Liver (tissue), 9 donors: Measurements from ENCODE around the gene MLEC. TPM values are rescaled to one million over a fixed set of nuclear protein-coding genes. Genes with fewer than 3 reads are reported as not detected.
A peak's percentile ranks its signal among the peaks of the same experiment; 100 is the strongest.

ENCODE experiments used
- DNase-seq: peaks from one replicate; pipeline ENCODE4 v3.0.0-alpha.2; 2017; ENCODE audit warnings: low spot score
- H3K27ac ChIP-seq, 2 donors: one replicate each; pipeline ENCODE4 v1.7.0; 2013; ENCODE audit warnings: inconsistent platforms in 2 of 2, low read length in 2 of 2, control low read depth in 1 of 2, low read depth in 1 of 2, mild to moderate bottlenecking in 1 of 2
- H3K27me3 ChIP-seq, 4 donors: one replicate each; pipeline versions ENCODE4 v1.6.1 to v1.7.0; 2013; ENCODE audit warnings: low read length in 3 of 4, inconsistent platforms in 1 of 4, mild to moderate bottlenecking in 1 of 4, moderate library complexity in 1 of 4; ENCODE audit not compliant: control insufficient read depth in 4 of 4, insufficient read depth in 4 of 4
- H3K36me3 ChIP-seq, 4 donors: one replicate each; pipeline versions ENCODE4 v1.6.1 to v1.7.0; 2013; ENCODE audit warnings: low read length in 3 of 4, mild to moderate bottlenecking in 3 of 4, low read depth in 1 of 4, moderate library complexity in 1 of 4; ENCODE audit not compliant: control insufficient read depth in 4 of 4, insufficient read depth in 3 of 4
- H3K4me1 ChIP-seq, 4 donors: one replicate each; pipeline versions ENCODE4 v1.6.1 to v1.7.0; 2013; ENCODE audit warnings: low read length in 3 of 4, mild to moderate bottlenecking in 3 of 4, moderate library complexity in 1 of 4; ENCODE audit not compliant: control insufficient read depth in 4 of 4, insufficient read depth in 4 of 4
- H3K4me3 ChIP-seq, 3 donors: one replicate each; pipeline versions ENCODE4 v1.6.1 to v1.7.0; 2013; ENCODE audit warnings: low read length in 3 of 3, control low read depth in 1 of 3, low read depth in 1 of 3, mild to moderate bottlenecking in 1 of 3
- H3K9ac ChIP-seq, 2 donors: one replicate each; pipeline ENCODE4 v1.7.0; 2013; ENCODE audit warnings: low read length in 2 of 2, mild to moderate bottlenecking in 2 of 2, moderate library complexity in 2 of 2, control low read depth in 1 of 2, low read depth in 1 of 2
- H3K9me3 ChIP-seq, 4 donors: one replicate each; pipeline versions ENCODE4 v1.6.1 to v1.7.0; 2013; ENCODE audit warnings: low read length in 3 of 4; ENCODE audit not compliant: control insufficient read depth in 4 of 4
- ATF3 ChIP-seq: IDR thresholded peaks from 2 replicates; pipeline ENCODE4 v1.6.1; 2016; ENCODE audit warnings: antibody characterized with exemption
- CTCF ChIP-seq: fragments of 150-350 bp; IDR thresholded peaks from 2 replicates; pipeline ENCODE4 v1.5.1; 2017; ENCODE audit warnings: improper control_type of control experiment, low read depth, low read length; ENCODE audit not compliant: missing input control
- EGR1 ChIP-seq, 2 donors: IDR thresholded peaks; 2 replicates each; pipeline ENCODE4 v1.6.1; 2016 to 2018; ENCODE audit warnings: antibody characterized with exemption in 2 of 2, low read depth in 2 of 2
- FOXA1 ChIP-seq: IDR thresholded peaks from 2 replicates; pipeline ENCODE4 v1.6.1; 2016; ENCODE audit warnings: antibody characterized with exemption
- FOXA2 ChIP-seq: IDR thresholded peaks from 2 replicates; pipeline ENCODE4 v1.6.1; 2016; ENCODE audit warnings: antibody characterized with exemption
- HNF4G ChIP-seq: IDR thresholded peaks from 2 replicates; pipeline ENCODE4 v1.6.1; 2016; ENCODE audit warnings: antibody characterized with exemption
- MAX ChIP-seq: IDR thresholded peaks from 2 replicates; pipeline ENCODE4 v1.6.1; 2016; ENCODE audit warnings: antibody characterized with exemption
- NR2F2 ChIP-seq: IDR thresholded peaks from 2 replicates; pipeline ENCODE4 v1.6.1; 2016; ENCODE audit warnings: antibody characterized with exemption
- RAD21 ChIP-seq, 2 donors: IDR thresholded peaks; 2 replicates each; pipeline ENCODE4 v1.6.1; 2016; ENCODE audit warnings: antibody characterized with exemption in 2 of 2, mild to moderate bottlenecking in 2 of 2
- REST ChIP-seq: IDR thresholded peaks from 2 replicates; pipeline ENCODE4 v1.6.1; 2016; ENCODE audit warnings: antibody characterized with exemption, mild to moderate bottlenecking
- SP1 ChIP-seq: IDR thresholded peaks from 2 replicates; pipeline ENCODE4 v1.6.1; 2018; ENCODE audit warnings: antibody characterized with exemption, mild to moderate bottlenecking
- TAF1 ChIP-seq: conservative IDR thresholded peaks from 2 replicates; pipeline ENCODE4 v1.6.1; 2016; ENCODE audit warnings: antibody characterized with exemption, mild to moderate bottlenecking
- ZBTB33 ChIP-seq: IDR thresholded peaks from 2 replicates; pipeline ENCODE4 v1.6.1; 2016; ENCODE audit warnings: antibody characterized with exemption
- WGBS: extraction: QIAGEN DNeasy Blood & Tissue Kit; methylation state at CpG from one replicate; pipeline ENCODE4 v1.1.7; 2013; 5-methylcytosine and 5-hydroxymethylcytosine counted together
- polyA plus RNA-seq, 2 donors: library from polyadenylated mRNA; stranded (reverse) in 1 of 2; unstranded in 1 of 2; fragments of 200-250 nt in 1 of 2; fragments of >200 nt in 1 of 2; fragmentation: Nextera tagmentation in 1 of 2; extraction: Ambion mirVana in 1 of 2; gene quantifications; one replicate each; pipeline versions ENCODE4 v1.2.1 to v1.2.3, GENCODE V29; 2013 to 2015
- total RNA-seq, 2 donors: library from RNA; depleted of rRNA; stranded (reverse); fragments of >200 nt; gene quantifications; one replicate each; pipeline ENCODE4 v1.2.3, GENCODE V29; 2014
- donor health status: healthy.
- donor health status: healthy.
- donor health status: healthy.
- donor health status: healthy.
- donor health status: healthy.

Gene MLEC
- total and polyA plus RNA-seq, 4 donors: 61.4 to 170 (median 115) TPM

GRCh38 chr12:120685522-120685921 lies 1.4 kb upstream of the MLEC start:
- Histone ChIP-seq H3K9ac (no peak overlapping the region), H3K27me3 (no peaks in the 10 kb centered on the region), H3K4me1 (peaks cover 8 to 32% (median 27%) of the 10 kb centered on the region in 4 donors), H3K27ac (no peak overlapping the region), H3K4me3 (no peak overlapping the region), H3K9me3 (no peaks in the 10 kb centered on the region), H3K36me3 (no peaks in the 10 kb centered on the region)
- no peak for DNase-seq
- WGBS: 77% methylated on average over 3 of the region's 3 CpGs
- TF ChIP-seq CTCF (no peak), FOXA1 (no peak), HNF4G (no peak), ZBTB33 (no peak)

- Histone ChIP-seq H3K4me1 (peaks cover 8 to 39% (median 34%) of the 10 kb centered on the region in 4 donors), H3K27me3 (no peaks in the 10 kb centered on the region), H3K9ac (peak overlapping the region in 1 of 2 donors; percentile 67), H3K4me3 (peak overlapping the region; percentile 72 to 93 (median 75)), H3K36me3 (no peaks in the 10 kb centered on the region), H3K27ac (peak overlapping the region; percentile 75 to 89), H3K9me3 (no peaks in the 10 kb centered on the region)
- DNase-seq: peak; percentile 96
- TF ChIP-seq HNF4G: no peak
- TF ChIP-seq TAF1: no peak
- no peak for TF ChIP-seq RAD21 (IDR thresholded peaks at IDR 0.05)
- TF ChIP-seq REST: no peak
- no peak for TF ChIP-seq SP1
- no peak for TF ChIP-seq FOXA2
- no peak for TF ChIP-seq CTCF
- no peak for TF ChIP-seq ATF3
- TF ChIP-seq NR2F2: no peak
- TF ChIP-seq ZBTB33: no peak
- no peak for TF ChIP-seq MAX
- no peak for TF ChIP-seq EGR1 (IDR thresholded peaks at IDR 0.05; ENCODE audit: low read depth in 2 of 2)
- WGBS: under 1% methylated on average over 46 of the region's 46 CpGs
These were observed 729 bp upstream of the MLEC start for GRCh38 chr12:120686151-120686689.
